Muscle layer of duodenum (tissue), 2 donors: ENCODE data around the gene APCDD1.
"Not testable (repeated sequence)": the region's sequence is repeated elsewhere in the genome, so short reads cannot be mapped to it uniquely, and the experiment has no call there.

Experiments
- H3K27ac ChIP-seq: one replicate; pipeline ENCODE4 v1.7.0; 2013; ENCODE audit warnings: mild to moderate bottlenecking, low read length
- H3K27me3 ChIP-seq: one replicate; pipeline ENCODE4 v1.7.0; 2013; ENCODE audit warnings: low read depth, mild to moderate bottlenecking, control low read depth, low read length
- H3K36me3 ChIP-seq, 2 donors: one replicate each; pipeline ENCODE4 v1.7.0; 2013; ENCODE audit warnings: low read length in 2 of 2, control low read depth in 1 of 2, mild to moderate bottlenecking in 1 of 2; ENCODE audit not compliant: insufficient read depth in 2 of 2, control insufficient read depth in 1 of 2
- H3K4me1 ChIP-seq, 2 donors: one replicate each; pipeline ENCODE4 v1.7.0; 2013; ENCODE audit warnings: low read length in 2 of 2, mild to moderate bottlenecking in 2 of 2, control low read depth in 1 of 2, moderate library complexity in 1 of 2; ENCODE audit not compliant: insufficient read depth in 2 of 2, control insufficient read depth in 1 of 2
- H3K4me3 ChIP-seq, 2 donors: one replicate each; pipeline ENCODE4 v1.7.0; 2013; ENCODE audit warnings: low read length in 2 of 2, low read depth in 1 of 2, mild to moderate bottlenecking in 1 of 2
- H3K9me3 ChIP-seq, 2 donors: one replicate each; pipeline ENCODE4 v1.7.0; 2013; ENCODE audit warnings: low read length in 2 of 2, control low read depth in 1 of 2, mild to moderate bottlenecking in 1 of 2; ENCODE audit not compliant: control insufficient read depth in 1 of 2
- donor health status: healthy.

Gene APCDD1

GRCh38 chr18:10463741-10464140 lies 9.3 kb downstream of the APCDD1 start:
- no peaks in the 10 kb centered on the region for H3K9me3 ChIP-seq
- no peak overlapping the region for H3K4me3 ChIP-seq
- no peaks in the 10 kb centered on the region for H3K27me3 ChIP-seq
- no peaks in the 10 kb centered on the region for H3K4me1 ChIP-seq
- H3K36me3 ChIP-seq = no peaks in the 10 kb centered on the region
- no peak overlapping the region for H3K27ac ChIP-seq

- H3K27ac ChIP-seq, H3K4me3 ChIP-seq, H3K9me3 ChIP-seq, H3K27me3 ChIP-seq, H3K36me3 ChIP-seq, H3K4me1 ChIP-seq: not testable (repeated sequence)
Measured at GRCh38 chr18:10464161-10464648, 9.8 kb downstream of the APCDD1 start.

- Histone ChIP-seq H3K27me3 (no peaks in the 10 kb centered on the region), H3K4me3 (no peak overlapping the region), H3K9me3 (no peaks in the 10 kb centered on the region), H3K36me3 (no peaks in the 10 kb centered on the region), H3K27ac (no peak overlapping the region), H3K4me1 (peaks cover 0 to 8% of the 10 kb centered on the region in 2 donors)
Measured at GRCh38 chr18:10465174-10465939, 10.9 kb downstream of the APCDD1 start.

GRCh38 chr18:10470429-10470828 lies 16.0 kb downstream of the APCDD1 start:
- Histone ChIP-seq H3K4me1 (peaks cover 0 to 8% of the 10 kb centered on the region in 2 donors), H3K36me3 (peaks cover 0 to 6% of the 10 kb centered on the region in 2 donors), H3K27ac (no peak overlapping the region)

GRCh38 chr18:10471574-10471973 lies 17.1 kb downstream of the APCDD1 start:
- H3K27me3 ChIP-seq = no peaks in the 10 kb centered on the region
- no peak overlapping the region for H3K27ac ChIP-seq
- H3K36me3 ChIP-seq = peaks cover 0 to 6% of the 10 kb centered on the region in 2 donors
- no peak overlapping the region for H3K4me3 ChIP-seq
- H3K4me1 ChIP-seq = peaks cover 6 to 13% of the 10 kb centered on the region in 2 donors
- H3K9me3 ChIP-seq = no peaks in the 10 kb centered on the region

More at GRCh38 chr18:10470429-10470828, 16.0 kb downstream of the APCDD1 start:
- H3K9me3 ChIP-seq = no peaks in the 10 kb centered on the region
- H3K27me3 ChIP-seq = no peaks in the 10 kb centered on the region
- H3K4me3 ChIP-seq = no peak overlapping the region

- Histone ChIP-seq H3K4me3 (no peak overlapping the region), H3K27me3 (no peaks in the 10 kb centered on the region), H3K36me3 (peaks cover 0 to 6% of the 10 kb centered on the region in 2 donors), H3K4me1 (peaks cover 6 to 22% of the 10 kb centered on the region in 2 donors), H3K27ac (no peak overlapping the region), H3K9me3 (no peaks in the 10 kb centered on the region)
Measured at GRCh38 chr18:10473132-10473531, 18.7 kb downstream of the APCDD1 start.

- Histone ChIP-seq H3K9me3 (no peaks in the 10 kb centered on the region), H3K36me3 (peaks cover 0 to 6% of the 10 kb centered on the region in 2 donors), H3K27me3 (no peaks in the 10 kb centered on the region), H3K4me3 (no peak overlapping the region), H3K4me1 (peaks cover 6 to 20% of the 10 kb centered on the region in 2 donors), H3K27ac (no peak overlapping the region)
Measured at GRCh38 chr18:10474309-10474708, 19.9 kb downstream of the APCDD1 start.

GRCh38 chr18:10475276-10475653 lies 20.8 kb downstream of the APCDD1 start:
- Histone ChIP-seq H3K9me3 (no peaks in the 10 kb centered on the region), H3K4me3 (no peak overlapping the region), H3K36me3 (peaks cover 0 to 6% of the 10 kb centered on the region in 2 donors), H3K4me1 (peaks cover 6 to 18% of the 10 kb centered on the region in 2 donors), H3K27ac (no peak overlapping the region), H3K27me3 (no peaks in the 10 kb centered on the region)

- no peak overlapping the region for H3K27ac ChIP-seq
- H3K4me3 ChIP-seq = no peak overlapping the region
- peaks cover 6 to 18% of the 10 kb centered on the region in 2 donors for H3K4me1 ChIP-seq
Measured at GRCh38 chr18:10475654-10476291, 21.3 kb downstream of the APCDD1 start.

GRCh38 chr18:10476338-10476791 lies 21.9 kb downstream of the APCDD1 start:
- Histone ChIP-seq H3K4me3 (no peak overlapping the region), H3K36me3 (peaks cover 0 to 5% of the 10 kb centered on the region in 2 donors), H3K9me3 (no peaks in the 10 kb centered on the region), H3K4me1 (peaks cover 6 to 18% of the 10 kb centered on the region in 2 donors), H3K27ac (no peak overlapping the region), H3K27me3 (no peaks in the 10 kb centered on the region)

More at GRCh38 chr18:10475654-10476291, 21.3 kb downstream of the APCDD1 start:
- Histone ChIP-seq H3K9me3 (no peaks in the 10 kb centered on the region), H3K36me3 (peaks cover 0 to 6% of the 10 kb centered on the region in 2 donors), H3K27me3 (no peaks in the 10 kb centered on the region)

GRCh38 chr18:10477121-10477862 lies 22.9 kb downstream of the APCDD1 start:
- no peaks in the 10 kb centered on the region for H3K36me3 ChIP-seq
- H3K27ac ChIP-seq = no peak overlapping the region
- H3K4me3 ChIP-seq = no peak overlapping the region
- peaks cover 6 to 18% of the 10 kb centered on the region in 2 donors for H3K4me1 ChIP-seq
- no peaks in the 10 kb centered on the region for H3K9me3 ChIP-seq
- H3K27me3 ChIP-seq = no peaks in the 10 kb centered on the region
